Spleen (tissue), 11 donors: ENCODE results near the gene IL36A. TPM values are rescaled to one million over a fixed set of nuclear protein-coding genes. Genes with fewer than 3 reads are reported as not detected.

ENCODE experiments used
- DNase-seq: peaks from one replicate; pipeline ENCODE4 v3.0.0-alpha.2; 2020
- H3K27ac ChIP-seq, 8 donors: fragments of 200-600 bp; sonication (generic) in 7 of 8; 1 replicate in 4 of 8; 2 replicates in 4 of 8; pipeline versions ENCODE4 v1.5.0 to v1.8.0; 2016 to 2021; ENCODE audit warnings: inconsistent platforms in 4 of 8, mild to moderate bottlenecking in 4 of 8, moderate library complexity in 1 of 8
- H3K27me3 ChIP-seq, 7 donors: fragments of 200-600 bp; sonication (generic) in 6 of 7; replicated peaks in 1 of 7; 1 replicate in 4 of 7; 2 replicates in 3 of 7; pipeline versions ENCODE4 v1.5.0 to v1.8.0; 2016 to 2021; ENCODE audit warnings: inconsistent platforms in 3 of 7, mild to moderate bottlenecking in 1 of 7
- H3K36me3 ChIP-seq, 6 donors: fragments of 200-600 bp; sonication (generic) in 5 of 6; 1 replicate in 4 of 6; 2 replicates in 2 of 6; pipeline versions ENCODE4 v1.5.0 to v1.8.0; 2016 to 2021; ENCODE audit warnings: inconsistent platforms in 2 of 6
- H3K4me1 ChIP-seq, 6 donors: fragments of 200-600 bp; sonication (generic) in 5 of 6; 1 replicate in 3 of 6; 2 replicates in 3 of 6; pipeline versions ENCODE4 v1.5.0 to v1.8.0; 2016 to 2021; ENCODE audit warnings: inconsistent platforms in 3 of 6
- H3K4me3 ChIP-seq, 8 donors: fragments of 200-600 bp; sonication (generic) in 7 of 8; 1 replicate in 4 of 8; 2 replicates in 4 of 8; pipeline versions ENCODE4 v1.5.0 to v1.8.0; 2016 to 2021; ENCODE audit warnings: inconsistent platforms in 4 of 8, mild to moderate bottlenecking in 4 of 8, moderate library complexity in 2 of 8
- H3K9me3 ChIP-seq, 8 donors: fragments of 200-600 bp; sonication (generic) in 7 of 8; 1 replicate in 4 of 8; 2 replicates in 4 of 8; pipeline versions ENCODE4 v1.5.0 to v1.8.0; 2016 to 2021; ENCODE audit warnings: inconsistent platforms in 4 of 8
- POLR2A ChIP-seq, 3 donors: fragments of 450-650 bp; IDR thresholded peaks; one replicate each; pipeline ENCODE4 v1.5.1; 2017; ENCODE audit warnings: antibody characterized with exemption in 3 of 3, mild to moderate bottlenecking in 1 of 3
- POLR2AphosphoS5 ChIP-seq, 3 donors: sonication (generic); formaldehyde crosslinking; IDR thresholded peaks; one replicate each; pipeline ENCODE4 v1.5.1; 2017; ENCODE audit warnings: antibody characterized with exemption in 3 of 3
- WGBS, 5 donors: extraction: QIAGEN DNeasy Blood & Tissue Kit in 3 of 5; methylation state at CpG; one replicate each; pipeline versions ENCODE4 v1.1.5 to v1.1.7; 2013 to 2018; 5-methylcytosine and 5-hydroxymethylcytosine counted together
- intact Hi-C: fragments of 100-400 bp; cut with DNase I; formaldehyde crosslinking; loops from one replicate; pipeline ENCODE4 v1.15.0; 2023; ENCODE audit warnings: low total_unique reads
- polyA plus RNA-seq, 3 donors: library from polyadenylated mRNA; stranded (reverse); fragments of 200-250 nt; gene quantifications; one replicate each; pipeline ENCODE4 v1.2.1, GENCODE V29; 2013
- total RNA-seq, 7 donors: library from RNA; depleted of rRNA in 3 of 7; stranded (reverse); fragments of >200 nt in 3 of 7; fragmentation: NEBNext Ultra II Directional in 4 of 7; extraction: Animal tissue kit (Norgen Biotek cat#: 25700) in 4 of 7; gene quantifications; one replicate each; pipeline versions ENCODE4 v1.1.0 to v1.2.1, GENCODE V29; 2016 to 2021
- TF ChIP-seq, protein P1 (sequence below), 11 experiments: fragments of 200-600 bp in 7 of 11; fragments of 450-650 bp in 4 of 11; sonication (generic) in 4 of 11; IDR thresholded peaks in 8 of 11; conservative IDR thresholded peaks in 3 of 11; 1 replicate in 7 of 11; 2 replicates in 4 of 11; pipeline versions ENCODE4 v1.4.0 to v1.8.0; 2016 to 2021; ENCODE audit warnings: antibody characterized with exemption in 11 of 11, inconsistent platforms in 4 of 11, mild to moderate bottlenecking in 1 of 11
- donor health status: healthy with polysubstance abuse.
- donor health status: DM: no; HTN: no; CAD: no; lungs with moderate emphysema.
- donor health status: DM: no; HTN: no; CAD: no.
- donor health status: Bipolar disorder and iron deficiency.
- donor health status: healthy.
- donor health status: DM: no; HTN: no; CAD: no.
- donor health status: DM: yes; HTN: yes; CAD: no.

Gene IL36A
- total and polyA plus RNA-seq, 10 donors, result 0.26 TPM; not detected in 9

DNA sequence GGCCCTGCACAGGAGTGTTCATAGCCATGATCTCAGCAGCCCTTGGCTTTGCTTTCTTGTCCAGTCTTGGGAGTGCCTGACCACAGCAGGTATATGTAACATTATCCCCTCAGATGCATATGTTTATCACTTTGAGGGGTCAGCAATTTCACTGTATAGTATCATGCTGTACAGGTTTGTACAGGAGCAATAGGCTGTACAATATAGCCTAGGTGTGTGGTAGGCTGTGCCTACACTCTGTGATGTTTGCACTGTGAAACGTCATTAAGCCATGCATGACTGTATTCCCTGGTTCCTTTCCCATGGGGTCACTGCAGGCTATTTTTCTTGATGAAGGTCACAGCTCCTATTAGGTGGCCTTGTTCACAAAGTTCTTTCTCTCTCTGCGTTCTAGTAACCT lies 32.1 kb upstream of the IL36A start:
- Histone ChIP-seq H3K36me3 (no peaks in the 10 kb centered on the region), H3K9me3 (no peaks in the 10 kb centered on the region), H3K27ac (no peak overlapping the region), H3K4me3 (no peak overlapping the region), H3K27me3 (peaks cover 0 to 17% (median 0%) of the 10 kb centered on the region in 7 donors), H3K4me1 (no peaks in the 10 kb centered on the region)
- 33 to 82% (median 59%) methylated on average over 2 of the region's 2 CpGs for WGBS, 5 donors
- TF ChIP-seq POLR2AphosphoS5 (IDR thresholded peaks at IDR 0.05) (no peak), POLR2A (IDR thresholded peaks at IDR 0.05) (no peak)
- TF ChIP-seq, protein P1, sequence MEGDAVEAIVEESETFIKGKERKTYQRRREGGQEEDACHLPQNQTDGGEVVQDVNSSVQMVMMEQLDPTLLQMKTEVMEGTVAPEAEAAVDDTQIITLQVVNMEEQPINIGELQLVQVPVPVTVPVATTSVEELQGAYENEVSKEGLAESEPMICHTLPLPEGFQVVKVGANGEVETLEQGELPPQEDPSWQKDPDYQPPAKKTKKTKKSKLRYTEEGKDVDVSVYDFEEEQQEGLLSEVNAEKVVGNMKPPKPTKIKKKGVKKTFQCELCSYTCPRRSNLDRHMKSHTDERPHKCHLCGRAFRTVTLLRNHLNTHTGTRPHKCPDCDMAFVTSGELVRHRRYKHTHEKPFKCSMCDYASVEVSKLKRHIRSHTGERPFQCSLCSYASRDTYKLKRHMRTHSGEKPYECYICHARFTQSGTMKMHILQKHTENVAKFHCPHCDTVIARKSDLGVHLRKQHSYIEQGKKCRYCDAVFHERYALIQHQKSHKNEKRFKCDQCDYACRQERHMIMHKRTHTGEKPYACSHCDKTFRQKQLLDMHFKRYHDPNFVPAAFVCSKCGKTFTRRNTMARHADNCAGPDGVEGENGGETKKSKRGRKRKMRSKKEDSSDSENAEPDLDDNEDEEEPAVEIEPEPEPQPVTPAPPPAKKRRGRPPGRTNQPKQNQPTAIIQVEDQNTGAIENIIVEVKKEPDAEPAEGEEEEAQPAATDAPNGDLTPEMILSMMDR (IDR thresholded peaks at IDR 0.05 in 8 of 11, conservative IDR thresholded peaks at IDR 0.05 in 3 of 11), result no peak
- no peak for DNase-seq
- intact Hi-C loops, result no loop called here

DNA sequence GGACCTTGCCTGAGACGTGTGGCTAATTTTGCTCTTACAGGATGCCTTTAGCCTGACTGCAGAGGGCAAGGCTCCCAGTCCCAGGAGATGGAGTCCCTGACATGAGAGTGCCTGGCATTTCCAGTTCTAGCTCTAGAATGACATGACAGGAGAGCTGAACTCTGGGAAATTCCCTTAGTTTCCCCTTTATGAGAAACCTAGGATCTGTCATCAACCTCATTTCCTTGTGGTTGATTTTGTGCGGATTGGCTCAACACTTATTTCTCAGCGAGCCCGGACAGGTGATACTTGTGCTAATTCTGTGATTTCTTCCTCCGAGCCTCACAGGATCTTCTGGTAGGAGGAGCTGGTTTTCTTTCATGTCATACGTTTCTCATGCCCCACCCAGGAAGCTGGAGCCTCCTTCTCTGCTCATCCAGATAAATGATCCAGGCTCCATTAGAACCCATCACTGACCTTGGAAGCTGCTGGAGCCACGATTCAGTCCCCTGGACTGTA lies 27.7 kb upstream of the IL36A start, which contains the start of gene IL36G:
TSS of gene IL36G (plus strand) at position 448 of the 498 bp plus-strand sequence. CDS start 633 bp downstream, outside the sequence.
- DNase-seq, result no peak
- Histone ChIP-seq H3K9me3 (no peaks in the 10 kb centered on the region), H3K4me3 (no peak within 1 kb of the TSS), H3K36me3 (no peaks in the 10 kb centered on the region), H3K4me1 (no peaks in the 10 kb centered on the region), H3K27me3 (peaks cover 0 to 18% (median 0%) of the 10 kb centered on the region in 7 donors), H3K27ac (no peak within 1 kb of the TSS)
- intact Hi-C loops, result no loop called here
- no peak for TF ChIP-seq POLR2AphosphoS5 (IDR thresholded peaks at IDR 0.05)
- TF ChIP-seq, protein P1 (IDR thresholded peaks at IDR 0.05 in 8 of 11, conservative IDR thresholded peaks at IDR 0.05 in 3 of 11), result no peak
- no peak for TF ChIP-seq POLR2A (IDR thresholded peaks at IDR 0.05)
- 63 to 76% (median 71%) methylated on average over 7 of the region's 7 CpGs for WGBS, 5 donors

DNA sequence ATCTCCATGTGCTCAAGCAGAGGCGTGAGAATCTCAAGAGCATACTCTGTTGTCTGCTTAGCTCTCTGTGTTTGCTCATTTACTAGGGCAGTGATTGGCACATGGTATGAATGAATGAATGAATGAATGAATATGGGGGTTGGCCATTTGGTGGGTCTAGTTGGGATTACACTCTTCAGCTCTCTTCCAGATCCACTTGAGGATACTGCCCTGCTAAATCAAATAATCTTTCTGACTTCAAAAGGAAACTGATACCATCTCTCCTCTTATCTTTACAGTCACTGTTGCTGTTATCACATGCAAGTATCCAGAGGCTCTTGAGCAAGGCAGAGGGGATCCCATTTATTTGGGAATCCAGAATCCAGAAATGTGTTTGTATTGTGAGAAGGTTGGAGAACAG lies 25.5 kb upstream of the IL36A start:
- intact Hi-C loops, result no loop called here

DNA sequence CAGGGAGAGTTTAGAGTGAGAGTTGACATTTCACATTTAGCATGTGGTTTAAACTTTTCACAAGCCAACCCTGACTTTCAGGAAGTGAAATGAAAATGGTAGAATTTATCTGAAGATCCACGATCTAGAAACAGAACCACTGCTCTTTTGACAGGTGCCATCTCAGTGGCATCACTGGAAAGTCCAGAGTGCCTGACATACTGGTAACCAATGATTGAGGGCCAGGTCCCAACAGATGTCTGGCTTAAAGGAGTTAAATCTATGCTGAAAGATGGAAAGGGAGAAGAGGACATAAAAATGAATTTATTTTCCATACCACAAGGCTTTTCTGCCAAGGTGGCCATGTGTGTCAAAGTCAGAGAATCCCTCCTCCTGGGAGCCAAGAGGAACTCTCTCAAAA lies 24.7 kb upstream of the IL36A start:
- WGBS, 5 donors, result 12 to 25% (median 16%) methylated on average over 1 of the region's 1 CpG
- intact Hi-C loops, result no loop called here

More for the DNA sequence above, 25.5 kb upstream of the IL36A start:
- 89 to 100% (median 100%) methylated on average over 1 of the region's 1 CpG for WGBS, 5 donors
- H3K9me3 ChIP-seq, result no peaks in the 10 kb centered on the region
- H3K36me3 ChIP-seq, result no peaks in the 10 kb centered on the region
- TF ChIP-seq POLR2AphosphoS5 (IDR thresholded peaks at IDR 0.05) (no peak), POLR2A (IDR thresholded peaks at IDR 0.05) (no peak)
- H3K27me3 ChIP-seq, result peaks cover 0 to 18% (median 0%) of the 10 kb centered on the region in 7 donors
- H3K27ac ChIP-seq, result no peak overlapping the region
- DNase-seq, result no peak
- no peaks in the 10 kb centered on the region for H3K4me1 ChIP-seq
- no peak overlapping the region for H3K4me3 ChIP-seq

More for the DNA sequence above, 24.7 kb upstream of the IL36A start:
- Histone ChIP-seq H3K36me3 (no peaks in the 10 kb centered on the region), H3K4me3 (no peak overlapping the region), H3K9me3 (no peaks in the 10 kb centered on the region), H3K27me3 (peaks cover 0 to 18% (median 0%) of the 10 kb centered on the region in 7 donors), H3K4me1 (no peaks in the 10 kb centered on the region), H3K27ac (no peak overlapping the region)
- no peak for DNase-seq
- no peak for TF ChIP-seq POLR2AphosphoS5 (IDR thresholded peaks at IDR 0.05)
- TF ChIP-seq, protein P1 (IDR thresholded peaks at IDR 0.05 in 8 of 11, conservative IDR thresholded peaks at IDR 0.05 in 3 of 11), result no peak
- TF ChIP-seq POLR2A (IDR thresholded peaks at IDR 0.05), result no peak
